K562 (cell line): Measurements from ENCODE around the gene DNAH17.

ENCODE experiments used
- CBX3 ChIP-seq, 2 experiments: IDR thresholded peaks; 1 replicate in 1 of 2; 2 replicates in 1 of 2; pipeline ENCODE4 v1.6.1; 2012; ENCODE audit warnings: inconsistent platforms in 2 of 2, low read length in 2 of 2, borderline replicate concordance in 1 of 2, control low read depth in 1 of 2
- CTCF ChIP-seq, 3 experiments: IDR thresholded peaks in 2 of 3; conservative IDR thresholded peaks in 1 of 3; 2 replicates each; pipeline ENCODE4 v1.5.1; 2011 to 2012; ENCODE audit warnings: low read length in 3 of 3, mild to moderate bottlenecking in 3 of 3, control low read depth in 2 of 3, improper control_type of control experiment in 1 of 3, inconsistent platforms in 1 of 3, low read depth in 1 of 3, mixed read lengths in 1 of 3, moderate library complexity in 1 of 3; ENCODE audit not compliant: insufficient read depth in 2 of 3
- EZH2 ChIP-seq: IDR thresholded peaks from 2 replicates; pipeline ENCODE4 v1.6.1; 2012; ENCODE audit warnings: low read depth, mild to moderate bottlenecking, inconsistent platforms, low read length, borderline replicate concordance
- HDAC2 ChIP-seq: fragments of 450-650 bp; IDR thresholded peaks from 2 replicates; pipeline ENCODE4 v1.6.1; 2016; ENCODE audit warnings: mild to moderate bottlenecking
- HMG20B ChIP-seq: fragments of 250-450 bp; sonication (Bioruptor Pico); IDR thresholded peaks from 2 replicates; pipeline ENCODE4 v1.5.0; 2021; ENCODE audit warnings: mild to moderate bottlenecking
- PHF20 ChIP-seq: fragments of 450-650 bp; IDR thresholded peaks from 2 replicates; pipeline ENCODE4 v1.6.1; 2018; ENCODE audit not compliant: partially characterized antibody
- SMAD3 ChIP-seq: fragments of 450-650 bp; formaldehyde crosslinking; conservative IDR thresholded peaks from 2 replicates; pipeline ENCODE4 v1.4.0; 2020; ENCODE audit warnings: mild to moderate bottlenecking
- SREBF2 ChIP-seq: sonication (generic); formaldehyde crosslinking; IDR thresholded peaks from 2 replicates; pipeline ENCODE4 v1.4.0; 2020; ENCODE audit warnings: mild to moderate bottlenecking, missing genetic modification reagents
- TBP ChIP-seq: optimal IDR thresholded peaks from 2 replicates; pipeline ENCODE3; 2011; ENCODE audit warnings: low read depth, low read length, improper control_type of control experiment
- ZNF224 ChIP-seq: sonication (generic); formaldehyde crosslinking; IDR thresholded peaks from 2 replicates; pipeline ENCODE4 v1.8.0; 2022; ENCODE audit warnings: mild to moderate bottlenecking, missing genetic modification reagents

GRCh38 chr17:78624324-78625151, 47.3 kb upstream of the DNAH17 start:
- TF ChIP-seq HDAC2 (no peak), TBP (no peak), HMG20B (CRISPR knock-in tag) (no peak), SMAD3 (CRISPR knock-in tag) (no peak), CBX3 (IDR thresholded peaks at IDR 0.05; ENCODE audit: borderline replicate concordance in 1 of 2, low read length in 2 of 2) (no peak), CTCF (IDR thresholded peaks at IDR 0.05 in 2 of 3, conservative IDR thresholded peaks at IDR 0.05 in 1 of 3; ENCODE audit: insufficient read depth in 2 of 3, low read depth in 1 of 3, low read length in 3 of 3) (no peak), EZH2 (no peak), ZNF224 (no peak), SREBF2 (no peak), PHF20 (no peak)
